PFSK-1 (cell line): ENCODE data around the gene LIPG. TPM values are rescaled to one million over a fixed set of nuclear protein-coding genes. Genes with fewer than 3 reads are reported as not detected.

Source experiments
- FOXP2 ChIP-seq: optimal IDR thresholded peaks from 2 replicates; pipeline ENCODE3; 2011; ENCODE audit warnings: borderline replicate concordance, control low read depth, inconsistent platforms; ENCODE audit not compliant: insufficient read depth; ENCODE audit errors: extremely low read length, extremely low read depth
- POLR2AphosphoS5 ChIP-seq: IDR thresholded peaks from 2 replicates; pipeline ENCODE4 v1.6.1; 2012; ENCODE audit warnings: low read depth, mild to moderate bottlenecking, control low read depth, low read length, moderate library complexity
- REST ChIP-seq, 2 experiments: IDR thresholded peaks; 2 replicates each; pipeline versions ENCODE4 v1.6.1 to v1.8.0; 2011 to 2012; ENCODE audit warnings: low read depth in 2 of 2, low read length in 2 of 2, control low read depth in 1 of 2, inconsistent platforms in 1 of 2, mild to moderate bottlenecking in 1 of 2, moderate library complexity in 1 of 2; ENCODE audit not compliant: insufficient read depth in 1 of 2
- SIN3A ChIP-seq: IDR thresholded peaks from 2 replicates; pipeline ENCODE4 v1.6.1; 2012; ENCODE audit warnings: mild to moderate bottlenecking, low read length, moderate library complexity, borderline replicate concordance; ENCODE audit not compliant: insufficient read depth
- TAF1 ChIP-seq: IDR thresholded peaks from 2 replicates; pipeline ENCODE4 v1.6.1; 2012; ENCODE audit warnings: low read length, control low read depth, borderline replicate concordance; ENCODE audit not compliant: insufficient read depth
- polyA plus RNA-seq: library from polyadenylated mRNA; unstranded; fragments of >200 nt; gene quantifications from one replicate; pipeline ENCODE4 v1.2.1, GENCODE V29; 2012; ENCODE audit warnings: low read depth, missing spikeins; ENCODE audit not compliant: insufficient read length

The LIPG gene
- polyA plus RNA-seq = 18.1 TPM

DNA sequence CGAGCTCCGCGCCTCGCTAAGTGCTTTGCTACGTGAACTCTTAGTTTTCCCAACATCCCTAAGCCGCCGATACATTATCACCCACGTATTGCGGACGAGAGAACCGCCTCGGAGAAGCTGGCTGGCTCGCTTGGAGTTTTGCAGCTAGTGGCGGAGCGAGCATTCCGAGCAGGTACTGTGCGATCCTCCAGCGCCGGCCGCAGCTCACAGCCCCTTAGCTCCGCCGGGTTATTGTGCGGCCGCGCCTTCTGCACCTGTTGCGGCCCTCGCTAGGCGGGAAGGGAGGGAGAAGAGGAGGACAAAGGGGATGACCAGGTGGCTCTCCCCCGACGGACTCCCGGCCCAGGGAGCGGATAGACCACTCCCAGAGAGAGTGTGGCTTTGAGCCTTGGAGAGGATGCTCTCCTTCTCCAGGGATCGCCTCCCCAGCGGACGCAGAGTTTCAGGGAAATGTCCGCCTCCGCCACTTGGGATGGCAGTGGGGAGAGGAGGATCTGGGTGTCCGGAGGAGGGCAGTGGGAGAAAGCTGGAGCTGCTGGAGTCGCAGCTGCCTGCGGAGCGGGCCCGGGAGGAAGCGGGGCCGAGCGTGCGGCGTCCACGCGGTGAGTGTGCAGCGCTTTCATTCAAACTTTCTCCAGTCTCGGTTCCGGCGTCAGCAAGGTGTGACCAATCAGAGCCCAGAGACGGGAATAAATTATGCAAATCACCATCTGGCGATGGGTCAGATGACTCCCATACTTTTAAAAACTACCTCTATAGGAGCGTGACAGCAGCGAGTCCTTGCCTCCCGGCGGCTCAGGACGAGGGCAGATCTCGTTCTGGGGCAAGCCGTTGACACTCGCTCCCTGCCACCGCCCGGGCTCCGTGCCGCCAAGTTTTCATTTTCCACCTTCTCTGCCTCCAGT, at the start of gene LIPG:
LIPG (plus strand) TSS at position 769 of the 905 bp plus-strand sequence. CDS start 252 bp downstream, outside the sequence.
- TF ChIP-seq FOXP2 = peak; percentile 62
- peak; percentile 89; the same call in 1 of the 2 replicates for TF ChIP-seq TAF1
- TF ChIP-seq SIN3A = peak; percentile 84; the same call in 1 of the 2 replicates
- TF ChIP-seq POLR2AphosphoS5 = peak; percentile 94
- TF ChIP-seq REST (IDR thresholded peaks at IDR 0.05; ENCODE audit: insufficient read depth in 1 of 2, low read depth in 2 of 2, low read length in 2 of 2) = no peak

DNA sequence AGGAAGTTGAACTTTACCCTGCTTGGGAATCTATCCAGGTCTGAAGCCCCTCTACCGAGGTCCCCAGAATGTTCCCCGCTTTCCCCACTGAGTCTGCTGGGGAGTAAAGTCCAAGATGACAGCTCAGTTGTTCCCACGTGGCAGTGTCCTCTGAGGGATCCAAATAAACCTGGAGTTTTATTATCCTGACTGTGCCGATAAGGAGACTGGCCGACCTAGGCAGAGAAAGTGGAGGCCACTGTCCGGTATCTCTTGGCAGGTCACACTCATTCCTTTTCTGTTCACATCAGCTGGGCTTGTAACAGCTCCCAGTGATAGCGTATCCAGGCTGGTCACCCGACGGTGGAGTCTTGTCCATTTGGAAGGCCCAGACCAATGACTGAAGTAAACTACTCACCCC, 47.3 kb upstream of the LIPG start:
- TF ChIP-seq SIN3A = no peak
- TF ChIP-seq FOXP2 = no peak
- TF ChIP-seq TAF1 = no peak
- TF ChIP-seq REST (IDR thresholded peaks at IDR 0.05; ENCODE audit: insufficient read depth in 1 of 2, low read depth in 2 of 2, low read length in 2 of 2) = no peak
- no peak for TF ChIP-seq POLR2AphosphoS5

GRCh38 chr18:49515516-49515915, 46.3 kb upstream of the LIPG start:
- TF ChIP-seq POLR2AphosphoS5 = no peak
- TF ChIP-seq SIN3A = no peak

- TF ChIP-seq TAF1 = no peak
- no peak for TF ChIP-seq SIN3A
- TF ChIP-seq REST (IDR thresholded peaks at IDR 0.05; ENCODE audit: insufficient read depth in 1 of 2, low read depth in 2 of 2, low read length in 2 of 2) = no peak
- no peak for TF ChIP-seq POLR2AphosphoS5
- TF ChIP-seq FOXP2 = no peak
Measured at GRCh38 chr18:49517483-49517882, 44.4 kb upstream of the LIPG start.

DNA sequence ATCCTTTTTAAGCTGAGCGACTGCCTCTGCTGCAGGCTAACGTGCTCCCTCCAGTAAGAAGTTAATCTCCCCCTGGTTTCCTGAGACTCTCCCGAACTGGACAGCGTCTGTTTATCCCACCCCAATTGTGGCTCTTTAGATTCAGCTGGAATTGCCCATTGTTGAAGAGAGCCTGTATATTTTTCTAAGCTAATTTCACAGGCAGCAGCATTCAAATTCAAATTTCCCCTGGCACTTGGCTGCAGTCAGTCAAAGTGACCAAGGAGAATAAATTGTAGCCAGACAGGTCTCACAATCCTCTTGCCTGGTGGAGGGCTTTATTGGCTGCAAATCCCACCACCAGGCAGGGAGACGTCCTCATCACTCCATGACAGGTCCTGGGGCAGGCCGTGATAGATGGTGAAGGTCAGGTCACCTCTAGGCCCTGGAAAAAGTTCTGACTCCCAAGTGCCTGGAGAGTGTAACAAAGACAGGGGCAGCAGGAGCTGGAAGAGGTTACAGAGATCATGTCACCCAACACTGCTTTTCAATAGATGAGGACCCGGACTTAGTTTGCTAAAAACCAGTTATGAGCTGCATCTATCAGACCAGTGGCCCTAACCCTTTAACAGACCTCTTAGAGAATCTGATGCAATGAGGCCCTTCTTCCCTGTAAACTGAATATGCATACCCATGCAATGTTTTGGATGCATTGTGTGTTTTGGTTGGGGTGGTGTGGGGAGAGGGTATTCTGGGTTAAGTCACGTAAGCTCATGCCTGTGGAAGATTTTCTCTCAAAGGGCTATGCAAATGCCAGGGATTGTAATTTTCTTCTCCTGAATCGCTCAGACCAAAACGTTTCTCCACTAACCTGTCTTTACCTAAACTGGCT, 42.5 kb upstream of the LIPG start:
- TF ChIP-seq REST (IDR thresholded peaks at IDR 0.05; ENCODE audit: insufficient read depth in 1 of 2, low read depth in 2 of 2, low read length in 2 of 2) = peak in 1 of 2 experiments; percentile 47; a peak in 1 of 4 replicates
- TF ChIP-seq TAF1 = no peak
- no peak for TF ChIP-seq FOXP2
